ENCODE measurements around the gene FCHSD2.

GRCh38 chr11:72860010-72860409, 282.1 kb downstream of the FCHSD2 start:
- no peak for TF ChIP-seq CTCF (IDR thresholded peaks at IDR 0.05; ENCODE audit: borderline replicate concordance, extremely low read depth, low read length, poor library complexity, severe bottlenecking)
- TF ChIP-seq EZH2 (IDR thresholded peaks at IDR 0.05; ENCODE audit: borderline replicate concordance, low read depth, low read length, severe bottlenecking): no peak

All from DND-41 (cell line).